Panc1 (cell line): Measurements from ENCODE around the gene KHSRP. TPM values are rescaled to one million over a fixed set of nuclear protein-coding genes. Genes with fewer than 3 reads are reported as not detected.
"Not testable (repeated sequence)": the region's sequence is repeated elsewhere in the genome, so short reads cannot be mapped to it uniquely, and the experiment has no call there.

Experiments
- ATAC-seq: fragments of 200-7000 bp; cut with Tn5 transposase; 2 replicates; pipeline ENCODE4 v1.9.1; 2020; ENCODE audit warnings: mild to moderate bottlenecking, moderate library complexity
- BruUV-seq: library from RNA; stranded (reverse); fragments of 400-500 nt; replicated peaks from 2 replicates; lab custom pipeline; 2021; lab: Mats Ljungman, UMichigan
- CTCF ChIA-PET: fragments of 300-600 bp; sonication (Branson Sonifier 250); formaldehyde crosslinking; loops from one replicate; lab custom pipeline; 2022; ENCODE audit warnings: antibody characterized with exemption; lab: Charles Lee
- POLR2A ChIA-PET: fragments of 300-600 bp; sonication (Branson Sonifier 250); formaldehyde crosslinking; loops from one replicate; lab custom pipeline; 2022; ENCODE audit warnings: antibody characterized with exemption; lab: Charles Lee
- DNase-seq: peaks from one replicate; pipeline ENCODE4 v3.0.0-alpha.2; 2010; ENCODE audit warnings: low read depth, low spot score
- H3K27ac ChIP-seq: 2 replicates; pipeline ENCODE4 v1.5.1; 2011; ENCODE audit warnings: mild to moderate bottlenecking, low read length, inconsistent platforms
- H3K27me3 ChIP-seq: fragments of 200-500 bp; sonication (Bioruptor generic); 2 replicates; pipeline ENCODE4 v1.6.0; 2014; ENCODE audit warnings: low read length, inconsistent platforms; ENCODE audit not compliant: control insufficient read depth, insufficient read depth
- H3K36me3 ChIP-seq: fragments of 200-500 bp; sonication (Bioruptor generic); 2 replicates; pipeline ENCODE4 v1.5.1; 2014; ENCODE audit warnings: inconsistent platforms, mild to moderate bottlenecking, low read length, moderate library complexity; ENCODE audit not compliant: control insufficient read depth, insufficient read depth
- H3K4me1 ChIP-seq: 2 replicates; pipeline ENCODE4 v1.5.1; 2011; ENCODE audit warnings: inconsistent platforms, mild to moderate bottlenecking, low read length, moderate library complexity; ENCODE audit not compliant: control insufficient read depth, insufficient read depth
- H3K4me3 ChIP-seq, 2 experiments: 2 replicates each; pipeline ENCODE4 v1.5.1; 2011 to 2012; ENCODE audit warnings: low read depth in 2 of 2, low read length in 2 of 2, mild to moderate bottlenecking in 2 of 2, inconsistent platforms in 1 of 2, moderate library complexity in 1 of 2
- H3K9me3 ChIP-seq: fragments of 200-500 bp; sonication (Bioruptor generic); 2 replicates; pipeline ENCODE4 v1.5.1; 2014; ENCODE audit warnings: low read depth, mild to moderate bottlenecking, inconsistent platforms, low read length, moderate library complexity; ENCODE audit not compliant: control insufficient read depth, insufficient read depth
- CTCF ChIP-seq: fragments of 450-650 bp; IDR thresholded peaks from 2 replicates; pipeline ENCODE4 v1.5.1; 2017; ENCODE audit warnings: mild to moderate bottlenecking
- POLR2AphosphoS5 ChIP-seq: IDR thresholded peaks from 2 replicates; pipeline ENCODE4 v1.6.1; 2012; ENCODE audit warnings: mild to moderate bottlenecking, low read depth, low read length, moderate library complexity
- REST ChIP-seq, 2 experiments: IDR thresholded peaks; 2 replicates each; pipeline ENCODE4 v1.6.1; 2011 to 2012; ENCODE audit warnings: low read depth in 2 of 2, control low read depth in 1 of 2, low read length in 1 of 2, mild to moderate bottlenecking in 1 of 2, moderate library complexity in 1 of 2; ENCODE audit not compliant: insufficient read depth in 1 of 2
- SIN3A ChIP-seq: IDR thresholded peaks from 2 replicates; pipeline ENCODE4 v1.6.1; 2012; ENCODE audit warnings: low read depth, mild to moderate bottlenecking, low read length, moderate library complexity, borderline replicate concordance; ENCODE audit not compliant: insufficient read depth
- TCF7L2 ChIP-seq: IDR thresholded peaks from 2 replicates; pipeline ENCODE4 v1.6.1; 2011; ENCODE audit warnings: mild to moderate bottlenecking, low read depth, low read length, inconsistent platforms
- in situ Hi-C: cut with HindIII; loops from 2 replicates; pipeline ENCODE4 v1.10.0; 2016; ENCODE audit warnings: low sequenced_read_pairs, low pct_unique_long_range_greater_than_20kb
- intact Hi-C: fragments of 100-400 bp; cut with micrococcal nuclease; formaldehyde crosslinking; loops from one replicate; pipeline ENCODE4 v1.10.0; 2022; ENCODE audit not compliant: unreplicated experiment
- total RNA-seq: library from RNA; stranded (reverse); gene quantifications from one replicate; pipeline ENCODE4 v1.2.1, GENCODE V29; 2021; ENCODE audit not compliant: unreplicated experiment

The KHSRP gene
- total RNA-seq, 1 experiment from 2014 or later = 333 TPM

- no peak overlapping the region for H3K4me3 ChIP-seq
- intact Hi-C loops (no loop called here), in situ Hi-C loops (no loop called here)
- H3K27me3 ChIP-seq = no peaks in the 10 kb centered on the region
- no peak for ATAC-seq
- H3K9me3 ChIP-seq = no peaks in the 10 kb centered on the region
- BruUV-seq = no TSS peak
- CTCF ChIA-PET = no interaction called here
- TF ChIP-seq TCF7L2 = no peak
- no peak for TF ChIP-seq REST (IDR thresholded peaks at IDR 0.05; ENCODE audit: insufficient read depth in 1 of 2, low read depth in 2 of 2, low read length in 1 of 2)
- TF ChIP-seq SIN3A = no peak
- no peak for TF ChIP-seq POLR2AphosphoS5
- TF ChIP-seq CTCF = no peak
- no peak for DNase-seq
- H3K27ac ChIP-seq = no peak overlapping the region
- no peaks in the 10 kb centered on the region for H3K4me1 ChIP-seq
- H3K36me3 ChIP-seq = no peaks in the 10 kb centered on the region
- POLR2A ChIA-PET = no interaction called here
These were observed 22.6 kb downstream of the KHSRP start for GRCh38 chr19:6402058-6402457.

- in situ Hi-C loops, DNase-seq, H3K4me3 ChIP-seq, H3K9me3 ChIP-seq, H3K27me3 ChIP-seq, ATAC-seq, BruUV-seq, H3K36me3 ChIP-seq, H3K27ac ChIP-seq, intact Hi-C loops, POLR2A ChIA-PET, CTCF ChIA-PET, H3K4me1 ChIP-seq: not testable (repeated sequence)
These were observed 24.3 kb downstream of the KHSRP start for GRCh38 chr19:6400062-6400944.

GRCh38 chr19:6396305-6396704 is 28.3 kb downstream of the KHSRP start:
- no peak overlapping the region for H3K4me3 ChIP-seq
- ChIA-PET POLR2A (no interaction called here), CTCF (no interaction called here)
- ATAC-seq (no peak), DNase-seq (no peak)
- TF ChIP-seq CTCF (no peak), SIN3A (no peak), REST (IDR thresholded peaks at IDR 0.05; ENCODE audit: insufficient read depth in 1 of 2, low read depth in 2 of 2, low read length in 1 of 2) (no peak)
- H3K36me3 ChIP-seq = peaks cover 6% of the 10 kb centered on the region; the same call in 1 of the 2 replicates
- BruUV-seq = no TSS peak
- no peaks in the 10 kb centered on the region for H3K27me3 ChIP-seq
- peaks cover 7% of the 10 kb centered on the region; the same call in 1 of the 2 replicates for H3K4me1 ChIP-seq
- H3K9me3 ChIP-seq = no peaks in the 10 kb centered on the region
- intact Hi-C loops (no loop called here), in situ Hi-C loops (no loop called here)
- no peak overlapping the region for H3K27ac ChIP-seq
